H1 (cell line): Measurements from ENCODE around the gene TJP2. TPM values are rescaled to one million over a fixed set of nuclear protein-coding genes. Genes with fewer than 3 reads are reported as not detected.

Experiments
- CTCF ChIA-PET: fragments of 300-600 bp; sonication (Branson Sonifier 250); formaldehyde crosslinking; loops from one replicate; lab custom pipeline; 2021; ENCODE audit not compliant: partially characterized antibody; lab: Charles Lee
- POLR2A ChIA-PET: fragments of 300-600 bp; sonication (Branson Sonifier 250); formaldehyde crosslinking; loops from one replicate; lab custom pipeline; 2021; ENCODE audit warnings: inconsistent platforms; ENCODE audit not compliant: partially characterized antibody; lab: Charles Lee
- DNase-seq, 2 experiments: peaks; one replicate each; pipeline versions ENCODE4 v3.0.0 to v3.0.0-alpha.2; 2010 to 2022; ENCODE audit warnings: low spot score in 2 of 2, low read depth in 1 of 2, mixed read lengths in 1 of 2
- FAIRE-seq: peaks from 2 replicates; lab custom pipeline; 2011; peaks lifted over from hg19 to GRCh38; lab: Jason Lieb, UNC
- H2AFZ ChIP-seq: 2 replicates; pipeline ENCODE4 v1.8.1; 2012; ENCODE audit warnings: low read length, inconsistent platforms
- H2AK5ac ChIP-seq: 2 replicates; pipeline ENCODE4 v1.6.1; 2013; ENCODE audit warnings: low read depth, low read length
- H2BK120ac ChIP-seq: replicated peaks from 2 replicates; pipeline ENCODE3; 2013; ENCODE audit warnings: low read depth, low read length, inconsistent platforms
- H2BK12ac ChIP-seq: 2 replicates; pipeline ENCODE4 v1.6.1; 2013; ENCODE audit warnings: low read depth, low read length
- H2BK15ac ChIP-seq: 2 replicates; pipeline ENCODE4 v1.6.1; 2013; ENCODE audit warnings: low read length
- H2BK20ac ChIP-seq: 2 replicates; pipeline ENCODE4 v1.6.1; 2013; ENCODE audit warnings: low read length
- H2BK5ac ChIP-seq: 2 replicates; pipeline ENCODE4 v1.6.1; 2013; ENCODE audit warnings: low read depth, low read length
- H3K14ac ChIP-seq: 2 replicates; pipeline ENCODE4 v1.6.1; 2013; ENCODE audit warnings: inconsistent platforms; ENCODE audit not compliant: insufficient read length
- H3K18ac ChIP-seq: 2 replicates; pipeline ENCODE4 v1.6.1; 2013; ENCODE audit warnings: low read length; ENCODE audit errors: extremely low read depth
- H3K23ac ChIP-seq: 2 replicates; pipeline ENCODE4 v1.6.1; 2013; ENCODE audit warnings: inconsistent platforms; ENCODE audit not compliant: insufficient read length
- H3K23me2 ChIP-seq: 2 replicates; pipeline ENCODE4 v1.6.1; 2013; ENCODE audit warnings: low read depth, low read length
- H3K27ac ChIP-seq: 2 replicates; pipeline ENCODE4 v1.6.1; 2011; ENCODE audit warnings: low read depth, low read length, inconsistent platforms
- H3K27me3 ChIP-seq, 4 experiments: replicated peaks in 1 of 4; 1 replicate in 1 of 4; 2 replicates in 3 of 4; pipeline versions ENCODE4 v1.6.1 to v1.8.1; 2011 to 2013; ENCODE audit warnings: low read length in 3 of 4, mild to moderate bottlenecking in 3 of 4, inconsistent platforms in 2 of 4, mixed read lengths in 2 of 4, moderate library complexity in 1 of 4; ENCODE audit not compliant: control insufficient read depth in 3 of 4, insufficient read depth in 3 of 4; ENCODE audit errors: extremely low read depth in 1 of 4
- H3K36me3 ChIP-seq, 4 experiments: 2 replicates each; pipeline versions ENCODE4 v1.6.1 to v1.8.1; 2011 to 2013; ENCODE audit warnings: mild to moderate bottlenecking in 4 of 4, low read length in 3 of 4, moderate library complexity in 2 of 4, control low read depth in 1 of 4, inconsistent platforms in 1 of 4; ENCODE audit not compliant: insufficient read depth in 4 of 4, control insufficient read depth in 2 of 4
- H3K4ac ChIP-seq: replicated peaks from 2 replicates; pipeline ENCODE3; 2013; ENCODE audit warnings: low read length, low read depth, mixed read lengths, inconsistent platforms; ENCODE audit not compliant: insufficient read length
- H3K4me1 ChIP-seq, 4 experiments: replicated peaks in 1 of 4; 1 replicate in 1 of 4; 2 replicates in 3 of 4; pipeline versions ENCODE4 v1.6.1 to v1.8.1; 2011 to 2013; ENCODE audit warnings: low read length in 3 of 4, inconsistent platforms in 2 of 4, mixed read lengths in 1 of 4; ENCODE audit not compliant: insufficient read depth in 4 of 4, control insufficient read depth in 3 of 4
- H3K4me2 ChIP-seq, 2 experiments: 2 replicates each; pipeline versions ENCODE4 v1.6.1 to v1.8.1; 2011 to 2013; ENCODE audit warnings: low read depth in 2 of 2, low read length in 2 of 2, control low read depth in 1 of 2, inconsistent platforms in 1 of 2, mild to moderate bottlenecking in 1 of 2; ENCODE audit not compliant: insufficient read depth in 1 of 2
- H3K4me3 ChIP-seq, 4 experiments: fragments of 200-600, 300-600 bp in 1 of 4; sonication (generic), shearing (Covaris generic), sonication (Bioruptor Twin) in 1 of 4; 2 replicates each; pipeline versions ENCODE4 v1.5.1 to v1.8.1; 2011 to 2016; ENCODE audit warnings: low read length in 4 of 4, low read depth in 3 of 4, control low read depth in 2 of 4, inconsistent platforms in 2 of 4, mild to moderate bottlenecking in 2 of 4, mixed read lengths in 1 of 4, moderate library complexity in 1 of 4; ENCODE audit not compliant: insufficient read depth in 2 of 4; ENCODE audit errors: extremely low read depth in 1 of 4
- H3K56ac ChIP-seq: replicated peaks from 2 replicates; pipeline ENCODE3; 2013; ENCODE audit warnings: low read depth, mild to moderate bottlenecking, mixed read lengths, low read length, inconsistent platforms; ENCODE audit not compliant: insufficient read length
- H3K79me1 ChIP-seq: 2 replicates; pipeline ENCODE4 v1.6.1; 2013; ENCODE audit warnings: low read depth, low read length, control low read depth
- H3K79me2 ChIP-seq, 2 experiments: 2 replicates each; pipeline versions ENCODE4 v1.6.1 to v1.8.1; 2012 to 2013; ENCODE audit warnings: low read length in 2 of 2, mild to moderate bottlenecking in 2 of 2, inconsistent platforms in 1 of 2; ENCODE audit not compliant: insufficient read depth in 2 of 2, control insufficient read depth in 1 of 2
- H3K9ac ChIP-seq, 4 experiments: replicated peaks in 1 of 4; 1 replicate in 1 of 4; 2 replicates in 3 of 4; pipeline versions ENCODE4 v1.6.1 to v1.8.1; 2011 to 2013; ENCODE audit warnings: low read depth in 3 of 4, low read length in 3 of 4, control low read depth in 2 of 4, mild to moderate bottlenecking in 2 of 4, moderate library complexity in 2 of 4, inconsistent platforms in 1 of 4; ENCODE audit errors: extremely low read depth in 1 of 4
- H3K9me3 ChIP-seq, 2 experiments: 2 replicates each; pipeline versions ENCODE4 v1.6.1 to v1.8.1; 2012 to 2013; ENCODE audit warnings: mild to moderate bottlenecking in 2 of 2, moderate library complexity in 2 of 2, control low read depth in 1 of 2, inconsistent platforms in 1 of 2, low read depth in 1 of 2, low read length in 1 of 2, mixed read lengths in 1 of 2; ENCODE audit not compliant: insufficient read depth in 2 of 2
- H4K20me1 ChIP-seq, 2 experiments: replicated peaks in 1 of 2; 2 replicates each; pipeline versions ENCODE3 to v1.8.1; 2011 to 2013; ENCODE audit warnings: inconsistent platforms in 2 of 2, low read length in 2 of 2, mild to moderate bottlenecking in 1 of 2; ENCODE audit not compliant: insufficient read depth in 2 of 2, control insufficient read depth in 1 of 2
- H4K5ac ChIP-seq: 2 replicates; pipeline ENCODE4 v1.6.1; 2013; ENCODE audit warnings: low read length, low read depth, mixed read lengths, inconsistent platforms; ENCODE audit not compliant: insufficient read length
- H4K8ac ChIP-seq: 2 replicates; pipeline ENCODE4 v1.8.0; 2013; ENCODE audit warnings: mild to moderate bottlenecking, moderate library complexity, low read length, inconsistent platforms; ENCODE audit not compliant: insufficient read depth; ENCODE audit errors: extremely low read depth
- H4K91ac ChIP-seq: replicated peaks from 2 replicates; pipeline ENCODE3; 2013; ENCODE audit warnings: low read length, mixed read lengths, inconsistent platforms; ENCODE audit not compliant: insufficient read length
- ATF2 ChIP-seq: IDR thresholded peaks from 2 replicates; pipeline ENCODE4 v1.6.1; 2012; ENCODE audit warnings: low read length, inconsistent platforms
- SAP30 ChIP-seq: fragments of 300-600 bp; sonication (generic); IDR thresholded peaks from 2 replicates; pipeline ENCODE4 v1.7.1; 2012; ENCODE audit warnings: low read length, moderate library complexity, mild to moderate bottlenecking, inconsistent platforms; ENCODE audit not compliant: insufficient read depth, insufficient replicate concordance
- TAF7 ChIP-seq: optimal IDR thresholded peaks from 2 replicates; pipeline ENCODE3; 2011; ENCODE audit warnings: low read depth, mild to moderate bottlenecking, inconsistent platforms, low read length, moderate library complexity, borderline replicate concordance
- ZNF274 ChIP-seq: IDR thresholded peaks from 2 replicates; pipeline ENCODE4 v1.7.0; 2012; ENCODE audit warnings: low read length, borderline replicate concordance; ENCODE audit errors: extremely low read depth
- WGBS, 2 experiments: shearing (Covaris generic) in 1 of 2; methylation state at CpG; one replicate each; pipeline versions ENCODE4 v1.1.6 to v1.1.7; 2013 to 2015; ENCODE audit warnings: low lambda C conversion rate in 2 of 2, mixed read lengths in 2 of 2, inconsistent platforms in 1 of 2, low coverage in 1 of 2, missing lambda C conversion rate in 1 of 2; ENCODE audit not compliant: insufficient replicate concordance in 2 of 2, insufficient coverage in 1 of 2, insufficient read length in 1 of 2; ENCODE audit errors: extremely low coverage in 1 of 2, missing lambda C conversion rate in 1 of 2; 5-methylcytosine and 5-hydroxymethylcytosine counted together
- polyA plus RNA-seq, 7 experiments: library from polyadenylated mRNA; depleted of rRNA in 3 of 7; stranded (reverse) in 5 of 7; unstranded in 2 of 7; fragments of >200 nt in 5 of 7; fragments of 200-250 nt in 2 of 7; gene quantifications; 1 replicate in 5 of 7; 2 replicates in 1 of 7; 4 replicates in 1 of 7; pipeline versions ENCODE4 v1.2.1 to v1.2.3, GENCODE V29; 2011 to 2013; ENCODE audit warnings: missing spikeins in 2 of 7, mixed read lengths in 2 of 7
- total RNA-seq: library from RNA; stranded (reverse); fragmentation: NEBNext Ultra II Directional; extraction: Animal tissue kit (Norgen Biotek cat#: 25700); gene quantifications from 2 replicates; pipeline ENCODE4 v1.2.1, GENCODE V29; 2021

TJP2 gene
- total and polyA plus RNA-seq, 2 of the 8 experiments (the other 6 are each of a cell fraction or from before 2014, with no cell fraction given) = 54.9 to 137 TPM

DNA sequence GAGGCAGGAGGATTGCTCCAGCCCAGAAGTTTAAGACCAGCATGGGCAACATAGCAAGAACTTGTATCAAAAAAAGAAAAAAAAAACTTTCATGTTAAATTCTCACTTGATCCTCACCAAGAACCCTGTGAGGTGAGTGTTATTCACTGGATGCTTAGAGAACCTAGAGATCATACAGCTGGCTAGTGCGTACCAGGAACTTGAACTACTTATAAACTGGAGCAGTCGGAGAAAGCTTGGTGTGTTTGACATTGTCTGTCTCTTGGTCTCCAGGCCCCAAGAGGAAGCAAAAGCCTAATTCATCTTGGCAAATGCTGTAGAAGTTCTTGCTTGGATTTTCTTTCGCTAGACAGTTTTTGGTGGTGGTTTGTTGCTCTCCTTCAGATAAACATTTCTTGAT is 18.1 kb downstream of the TJP2 start:
- Histone ChIP-seq H3K56ac (no peak overlapping the region), H3K23me2 (no peaks in the 10 kb centered on the region), H3K18ac (no peak overlapping the region), H3K14ac (no peak overlapping the region), H3K9ac (no peak overlapping the region), H3K79me1 (peaks cover 15% of the 10 kb centered on the region), H3K79me2 (peaks cover 0 to 86% of the 10 kb centered on the region in 2 experiments; a peak in 3 of 4 replicates), H4K8ac (no peak overlapping the region), H2BK15ac (no peak overlapping the region), H3K27ac (no peak overlapping the region), H2BK120ac (no peak overlapping the region), H2BK5ac (no peak overlapping the region), H3K23ac (no peak overlapping the region), H4K5ac (no peak overlapping the region), H3K4me2 (no peak overlapping the region), H3K9me3 (no peaks in the 10 kb centered on the region), H2BK12ac (no peak overlapping the region), H2BK20ac (no peak overlapping the region), H3K4me1 (peaks cover 0 to 11% (median 2%) of the 10 kb centered on the region in 4 experiments; a peak in 3 of 7 replicates), H4K91ac (no peak overlapping the region), H3K36me3 (no peaks in the 10 kb centered on the region), H3K27me3 (no peaks in the 10 kb centered on the region), H3K4ac (no peak overlapping the region), H3K4me3 (no peak overlapping the region)
- ChIA-PET CTCF (interaction anchor here (0.7 to 6.7 kb wide), 20 partner anchors 8 to 582 kb away, joined by 3 to 100 read pairs (median 6); no protein-coding TSS in a partner anchor), POLR2A (interaction anchor here (0.9 to 1.4 kb wide), 3 partner anchors 8 to 157 kb away, joined by 3 to 4 read pairs (median 4); partner anchors contain the start of gene FXN)
- WGBS, 2 experiments = 92% methylated on average over 3 of the region's 3 CpGs; no CpG with 5 or more reads in 1 of the 2 experiments
- FAIRE-seq (no peak), DNase-seq (no peak)
- TF ChIP-seq SAP30 = no peak
- TF ChIP-seq TAF7 = no peak
- TF ChIP-seq ATF2 = no peak
- no peak for TF ChIP-seq ZNF274
- TF ChIP-seq, all 59 proteins: peak for 0
- Histone ChIP-seq H2AK5ac (no peak overlapping the region), H4K20me1 (peaks cover 6 to 7% of the 10 kb centered on the region in 2 experiments), H2AFZ (no peak overlapping the region)
